GM18505 (cell line): ENCODE results near the gene FOXN3.
"Not testable (repeated sequence)": the region's sequence is repeated elsewhere in the genome, so short reads cannot be mapped to it uniquely, and the experiment has no call there.

Experiments
- ATAC-seq: cut with Tn5 transposase; IDR thresholded peaks from one replicate; pipeline ENCODE4 v1.9.1; 2021; ENCODE audit not compliant: unreplicated experiment
- POLR2A ChIP-seq: IDR thresholded peaks from 4 replicates; pipeline ENCODE4 v1.6.1; 2011; ENCODE audit warnings: borderline replicate concordance; ENCODE audit not compliant: insufficient read depth, insufficient read length; ENCODE audit errors: extremely low read depth

The FOXN3 gene

GRCh38 chr14:89137526-89138163 lies 279.4 kb downstream of the FOXN3 start:
- no peak for TF ChIP-seq POLR2A
- ATAC-seq = no peak

GRCh38 chr14:89136587-89136986 lies 280.4 kb downstream of the FOXN3 start:
- no peak for ATAC-seq
- no peak for TF ChIP-seq POLR2A

- no peak for TF ChIP-seq POLR2A
- no peak for ATAC-seq
These were observed 282.4 kb downstream of the FOXN3 start for GRCh38 chr14:89134640-89135039.

- ATAC-seq = no peak
These were observed 285.9 kb downstream of the FOXN3 start for GRCh38 chr14:89131004-89131750.

GRCh38 chr14:89129570-89129969 lies 287.5 kb downstream of the FOXN3 start:
- TF ChIP-seq POLR2A = no peak
- ATAC-seq = no peak

More at GRCh38 chr14:89131004-89131750, 285.9 kb downstream of the FOXN3 start:
- TF ChIP-seq POLR2A = no peak

- ATAC-seq = no peak
- TF ChIP-seq POLR2A = no peak
These were observed 288.6 kb downstream of the FOXN3 start for GRCh38 chr14:89128311-89129026.

GRCh38 chr14:89126461-89126860 lies 290.6 kb downstream of the FOXN3 start:
- TF ChIP-seq POLR2A = no peak
- ATAC-seq = no peak

GRCh38 chr14:89125216-89125615 lies 291.8 kb downstream of the FOXN3 start:
- no peak for TF ChIP-seq POLR2A
- ATAC-seq = no peak

GRCh38 chr14:89123851-89124250 lies 293.2 kb downstream of the FOXN3 start:
- no peak for ATAC-seq
- TF ChIP-seq POLR2A = no peak

- ATAC-seq = no peak
- no peak for TF ChIP-seq POLR2A
These were observed 293.8 kb downstream of the FOXN3 start for GRCh38 chr14:89123215-89123614.

GRCh38 chr14:89121968-89122620 lies 294.9 kb downstream of the FOXN3 start:
- no peak for TF ChIP-seq POLR2A
- ATAC-seq = no peak

- no peak for ATAC-seq
- TF ChIP-seq POLR2A = no peak
These were observed 300.0 kb downstream of the FOXN3 start for GRCh38 chr14:89117012-89117411.

GRCh38 chr14:89114109-89114508 lies 302.9 kb downstream of the FOXN3 start:
- no peak for ATAC-seq
- TF ChIP-seq POLR2A = no peak

GRCh38 chr14:89112720-89113119 lies 304.3 kb downstream of the FOXN3 start:
- no peak for TF ChIP-seq POLR2A
- no peak for ATAC-seq

GRCh38 chr14:89111766-89112543 lies 305.1 kb downstream of the FOXN3 start:
- not testable (repeated sequence) for ATAC-seq

- ATAC-seq = not testable (repeated sequence)
These were observed 305.8 kb downstream of the FOXN3 start for GRCh38 chr14:89111232-89111631.
